CD1c-positive myeloid dendritic cell (primary cell): ENCODE results near the gene RBM7.

ENCODE experiments used
- DNase-seq: peaks from one replicate; pipeline ENCODE4 v3.0.0-alpha.2; 2016; ENCODE audit errors: extremely low spot score

The RBM7 gene

DNA sequence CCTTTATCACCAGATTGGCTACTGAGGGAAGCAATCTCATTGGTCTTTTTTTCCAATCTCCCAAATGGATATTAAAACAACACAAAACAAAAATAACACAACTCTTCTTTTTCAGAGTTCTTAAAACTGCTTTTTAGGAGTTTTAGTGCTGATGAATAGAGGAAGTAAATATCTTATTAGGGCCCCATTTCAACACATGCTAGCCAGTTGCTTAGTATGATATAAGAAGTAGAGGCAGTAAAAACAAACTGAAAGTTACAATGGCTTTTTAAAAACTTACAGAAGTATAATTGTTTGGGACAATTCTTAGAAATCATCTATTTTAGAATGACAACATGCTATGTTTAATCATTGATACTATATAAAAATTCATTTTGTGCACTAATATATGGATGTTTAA is 3.5 kb upstream of the RBM7 start:
- no peak for DNase-seq

DNA sequence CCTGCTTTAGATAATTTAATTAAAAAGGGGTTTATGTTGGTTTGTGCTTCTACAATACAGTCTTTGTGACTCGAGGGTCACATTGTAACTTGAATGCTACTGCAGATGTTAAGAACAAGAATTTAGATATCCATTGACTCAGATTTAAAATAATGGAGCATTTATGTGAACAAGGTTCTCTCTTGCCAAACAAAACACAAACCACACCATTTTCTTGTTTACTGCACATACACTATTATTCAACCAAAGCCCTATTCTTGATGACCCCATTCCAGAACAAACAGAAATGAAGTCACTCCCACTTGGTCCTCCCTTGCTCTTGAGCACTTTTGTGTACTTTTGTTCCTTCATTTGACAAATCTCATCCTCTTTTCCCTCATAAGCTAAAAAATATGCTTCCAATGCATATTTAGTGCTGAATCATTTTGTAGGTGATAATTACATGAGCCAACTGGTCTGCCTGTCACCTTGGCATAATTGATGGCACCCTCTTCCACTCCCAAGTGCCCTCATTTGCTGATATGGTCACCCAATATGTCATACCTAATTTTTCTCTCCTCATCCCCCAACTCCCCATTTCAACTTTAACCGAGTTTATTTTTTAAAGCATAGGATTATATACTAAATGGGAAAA is 3.0 kb upstream of the RBM7 start:
- DNase-seq: no peak

DNA sequence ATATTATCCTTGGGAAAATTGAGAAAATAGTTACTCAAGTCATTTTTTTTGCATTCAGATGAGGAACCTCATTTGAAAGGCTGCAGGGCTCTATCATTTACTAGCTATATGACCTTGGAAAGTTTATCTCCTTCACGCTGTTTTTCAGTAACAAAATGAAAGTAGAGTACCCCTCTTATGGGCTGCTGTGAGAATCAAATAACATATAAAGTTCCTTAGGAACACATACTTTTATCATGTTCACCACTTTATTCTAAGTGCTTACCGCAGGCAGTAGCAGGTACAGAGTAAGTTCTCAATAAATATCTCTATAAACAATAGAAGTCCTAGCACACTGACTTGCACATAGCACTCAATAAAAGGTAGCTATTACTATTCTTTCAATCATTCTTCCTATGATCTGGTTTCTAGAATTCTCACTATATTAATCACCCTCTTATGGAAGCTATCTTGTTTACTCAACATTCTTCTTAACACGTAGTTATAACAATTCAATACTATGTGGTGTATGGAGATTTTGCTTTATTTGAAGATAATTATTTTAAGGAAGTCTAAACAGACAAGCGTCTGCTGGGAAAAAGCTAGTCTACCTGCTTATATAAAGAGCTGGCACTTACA is 2.1 kb upstream of the RBM7 start:
- DNase-seq: no peak

DNA sequence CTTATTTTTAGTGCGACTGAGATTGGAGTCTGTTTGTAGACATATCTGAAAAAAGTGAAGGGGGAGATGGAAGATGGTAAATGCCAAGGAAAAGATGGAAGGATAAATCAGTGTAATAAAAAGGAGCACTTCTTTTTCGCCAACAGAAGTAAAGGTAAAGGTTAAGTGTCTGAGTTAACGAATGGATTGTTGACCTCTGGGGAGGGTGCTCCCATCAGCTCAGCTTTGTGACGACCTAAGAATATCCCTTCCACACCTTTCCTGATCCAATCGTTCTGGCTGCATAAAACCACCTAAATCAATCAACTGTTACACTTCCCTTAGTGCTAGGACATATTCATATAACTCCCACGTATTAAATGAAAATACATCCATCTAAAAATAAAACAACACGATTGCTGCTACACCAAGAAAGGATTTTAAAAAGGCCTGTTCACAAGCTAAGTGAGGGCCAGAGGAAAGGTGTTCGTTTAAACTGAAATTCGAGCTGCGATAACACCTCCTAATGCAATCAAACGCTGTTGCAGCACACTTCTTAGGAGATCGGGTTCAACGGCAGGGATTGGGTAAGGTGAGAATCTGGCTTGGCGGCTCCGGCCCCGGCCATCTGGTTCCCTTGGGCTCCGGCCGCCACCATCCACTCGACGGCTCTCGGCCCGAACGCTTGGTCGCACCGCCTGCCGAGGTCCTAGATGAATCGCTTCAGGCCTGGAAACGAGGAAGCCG is 813 bp upstream of the RBM7 start:
- no peak for DNase-seq

GRCh38 chr11:114400915-114401223 is 403 bp downstream of the RBM7 start:
- no peak for DNase-seq

DNA sequence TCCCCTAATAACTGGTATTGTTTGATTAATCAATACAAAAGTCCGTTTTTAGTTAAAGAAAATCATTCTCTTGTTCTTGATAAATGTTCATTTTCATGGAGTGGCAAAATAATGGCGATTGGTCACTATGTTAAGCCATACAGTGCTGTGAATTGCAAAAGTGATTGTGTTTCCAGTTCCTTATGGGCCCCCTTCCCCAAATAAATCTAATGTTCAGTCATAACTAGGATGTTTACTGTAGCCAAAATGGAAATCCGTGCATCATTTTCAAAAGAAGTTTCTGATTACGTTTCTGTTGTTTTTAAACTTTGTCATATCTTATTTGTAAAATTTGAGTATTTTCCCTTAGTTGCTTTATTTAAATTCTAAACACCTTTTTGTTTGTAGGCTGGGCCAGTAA is 845 bp downstream of the RBM7 start:
- peak; percentile 49 for DNase-seq

GRCh38 chr11:114412946-114413345 is 12.5 kb downstream of the RBM7 start:
- no peak for DNase-seq

DNA sequence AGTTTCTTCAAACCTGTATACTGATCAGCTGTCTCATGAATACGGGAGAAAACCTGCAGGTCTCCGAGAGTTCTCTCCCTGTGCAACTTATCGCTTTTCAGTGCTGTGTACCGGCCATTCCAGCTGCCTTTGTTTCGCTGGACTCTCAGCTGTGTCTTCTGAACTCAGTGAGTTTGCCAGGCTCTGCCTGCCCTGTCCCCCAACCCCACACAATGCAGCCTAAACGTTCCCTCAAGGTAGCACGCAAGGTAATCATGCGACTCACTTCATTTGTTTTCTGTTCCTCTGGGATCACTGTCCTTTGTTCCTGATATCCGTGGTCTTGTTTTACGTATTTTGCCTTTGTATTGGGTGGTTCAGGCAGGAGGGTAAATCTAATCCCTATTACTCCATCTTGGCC is 13.5 kb downstream of the RBM7 start:
- no peak for DNase-seq

DNA sequence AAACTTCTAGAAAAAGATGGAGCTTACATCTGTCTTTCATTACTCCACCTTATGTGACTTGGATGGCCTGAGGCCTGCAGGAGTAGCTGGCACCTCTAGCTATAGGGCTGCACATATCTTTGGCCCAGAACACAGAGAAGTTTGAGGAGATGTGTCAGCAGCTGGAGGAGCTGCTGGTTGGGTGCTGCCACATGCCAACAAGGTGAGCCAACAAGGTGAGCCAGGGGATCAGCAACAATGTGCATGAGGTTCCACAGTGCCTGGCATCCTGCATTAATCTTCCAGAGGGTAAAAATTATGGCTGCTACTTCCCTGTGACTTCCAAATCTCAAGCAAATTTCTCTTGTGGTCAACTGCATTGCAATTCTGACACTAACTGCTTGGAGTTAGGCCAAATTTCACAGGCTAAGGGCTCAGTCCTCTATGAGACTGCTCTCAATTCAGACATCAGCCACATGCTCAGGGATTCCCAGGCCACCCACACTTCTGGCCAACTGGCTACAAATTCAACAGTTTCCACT is 16.0 kb downstream of the RBM7 start:
- DNase-seq: no peak

DNA sequence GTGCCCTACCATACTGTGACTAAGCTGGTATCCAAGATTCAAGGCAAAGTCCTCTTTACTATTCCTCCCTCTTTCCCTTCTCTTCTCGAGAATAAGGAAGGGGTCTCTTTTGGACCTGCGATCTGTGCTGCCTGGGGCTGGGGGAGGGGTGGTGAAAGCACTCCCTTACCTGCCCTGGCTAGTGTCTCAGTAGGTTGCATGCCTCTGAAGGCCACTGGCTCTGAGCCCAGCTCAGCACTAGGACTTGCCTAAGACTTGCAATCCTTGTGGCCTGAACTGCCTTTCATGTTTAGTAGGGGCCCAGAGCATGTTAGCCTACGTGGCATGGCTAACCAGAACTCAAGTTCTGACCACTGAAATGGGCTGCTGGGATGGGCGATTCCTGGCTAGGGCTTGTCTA is 25.8 kb downstream of the RBM7 start:
- DNase-seq: no peak

DNA sequence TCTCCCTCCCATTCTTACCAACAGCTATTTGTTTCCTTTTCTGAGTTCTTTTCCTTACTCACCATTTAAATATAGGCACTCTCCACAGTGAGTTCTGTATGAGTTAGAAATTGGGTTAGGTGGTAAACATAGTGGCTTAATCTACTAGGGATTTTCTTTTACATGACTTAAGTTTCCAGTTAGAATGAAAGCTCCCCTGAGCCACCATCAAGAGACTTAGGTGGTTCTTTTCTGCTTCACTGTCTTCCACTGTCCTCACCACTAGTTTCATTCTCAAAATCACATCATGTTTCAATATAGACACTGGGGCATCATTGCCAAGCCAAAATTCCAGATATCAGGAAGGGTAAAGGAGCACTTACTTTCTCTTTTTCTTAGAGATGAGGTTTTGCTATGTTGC is 29.8 kb downstream of the RBM7 start:
- no peak for DNase-seq

DNA sequence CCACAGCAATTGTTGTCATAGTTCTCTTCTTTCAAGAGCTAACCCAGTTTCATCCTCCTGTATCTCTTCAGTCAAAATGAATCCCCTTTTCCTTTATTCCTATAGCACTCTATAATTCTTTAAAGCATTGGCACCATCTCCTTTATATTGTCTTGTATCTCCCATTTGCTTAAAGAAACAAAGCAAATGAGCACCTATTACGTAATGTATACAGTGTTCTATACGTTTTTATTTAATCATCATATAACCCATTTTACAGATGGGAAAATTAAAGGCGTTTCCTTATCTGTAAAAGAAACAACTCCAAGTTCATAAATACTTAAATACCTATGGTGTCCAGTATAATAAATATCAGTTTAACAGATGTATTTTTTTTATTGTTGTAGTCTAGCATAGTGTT is 32.4 kb downstream of the RBM7 start:
- no peak for DNase-seq

DNA sequence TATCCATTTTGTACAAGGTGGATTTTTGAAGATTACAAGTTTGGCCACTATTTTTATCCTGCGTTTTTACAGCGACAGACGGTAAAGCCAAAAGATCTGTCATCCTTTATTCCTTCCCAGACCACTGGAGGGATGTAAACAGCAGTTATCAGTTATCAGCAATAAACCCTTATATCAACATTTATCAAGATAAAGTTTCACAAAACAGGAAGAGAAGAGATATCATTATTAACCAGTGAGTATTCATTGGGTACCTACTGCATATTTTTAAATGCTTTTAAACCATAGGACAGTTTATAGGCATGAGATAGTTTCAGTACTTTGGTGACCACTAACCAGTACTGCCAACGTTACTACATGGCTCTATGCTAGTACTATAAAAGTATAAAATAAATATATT is 32.9 kb downstream of the RBM7 start:
- DNase-seq: no peak

- DNase-seq: no peak
Measured at GRCh38 chr11:114438303-114438702, 37.8 kb downstream of the RBM7 start.

- peak; percentile 95 for DNase-seq
Measured at GRCh38 chr11:114439229-114440120, 39.0 kb downstream of the RBM7 start, which contains the start of gene REXO2. REXO2 (plus strand) TSS chr11:114439467; CDS start chr11:114439529, 62 bp downstream.

DNA sequence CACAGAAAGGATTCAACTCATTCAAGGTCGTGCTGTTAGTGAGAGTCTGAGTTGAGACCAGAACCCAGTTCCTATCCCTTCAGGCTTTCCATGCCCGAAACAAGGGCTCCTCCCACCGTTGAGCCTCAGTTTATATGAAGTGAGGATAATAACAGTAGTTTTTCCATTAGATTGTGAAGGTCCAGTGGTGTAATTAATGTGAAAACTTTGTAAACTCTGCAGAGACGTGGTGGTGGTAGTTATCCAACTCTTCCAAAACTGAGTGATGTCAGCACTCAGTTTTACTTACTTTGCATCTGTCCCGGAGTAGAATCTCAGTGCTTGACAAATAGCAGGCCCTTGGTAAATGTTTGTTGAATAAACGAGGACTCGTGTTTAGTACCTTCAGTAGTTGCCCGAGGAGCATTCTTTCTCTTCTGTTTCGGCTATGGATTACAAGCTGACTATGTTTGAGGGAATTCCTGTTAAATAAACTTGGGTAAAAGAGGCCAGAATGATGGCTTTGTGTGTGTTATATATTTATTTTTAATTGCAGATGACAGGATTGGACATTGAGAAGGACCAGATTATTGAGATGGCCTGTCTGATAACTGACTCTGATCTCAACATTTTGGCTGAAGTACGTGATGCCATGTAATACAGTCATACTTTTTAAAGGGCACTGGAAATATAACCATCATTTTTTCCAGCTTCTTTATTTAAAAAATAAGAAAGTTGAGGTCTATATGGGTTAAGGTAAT is 39.8 kb downstream of the RBM7 start:
- DNase-seq: no peak

- no peak for DNase-seq
Measured at GRCh38 chr11:114440971-114441763, 40.7 kb downstream of the RBM7 start.

DNA sequence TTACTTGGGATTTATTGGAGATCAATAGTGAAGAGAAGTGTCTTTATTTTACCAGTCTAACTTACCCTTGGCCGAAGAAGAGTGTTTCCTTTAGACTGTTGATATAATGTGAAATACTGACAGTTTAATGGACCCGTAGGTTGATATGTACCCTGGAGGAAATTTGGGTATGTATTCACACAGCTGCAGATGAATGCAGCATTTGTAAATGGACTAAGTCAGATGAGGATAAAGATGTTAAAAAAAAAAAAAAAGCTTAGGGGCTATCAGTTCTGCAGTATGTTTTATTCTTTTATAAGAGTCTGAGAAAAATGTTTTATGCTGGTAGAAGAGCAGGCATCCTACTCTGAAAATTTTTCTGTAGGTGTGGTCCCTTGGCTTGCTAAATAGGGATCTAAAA is 41.5 kb downstream of the RBM7 start:
- no peak for DNase-seq

- no peak for DNase-seq
Measured at GRCh38 chr11:114442536-114442935, 42.1 kb downstream of the RBM7 start.

GRCh38 chr11:114447444-114447843 is 47.0 kb downstream of the RBM7 start:
- no peak for DNase-seq

GRCh38 chr11:114447892-114448291 is 47.4 kb downstream of the RBM7 start:
- DNase-seq: no peak
